HEK293 (cell line): ENCODE measurements around the gene AIPL1.

Experiments used
- CTCF ChIP-seq: fragments of 450-650 bp; formaldehyde crosslinking; IDR thresholded peaks from 2 replicates; pipeline ENCODE4 v1.5.1; 2016; ENCODE audit warnings: missing biosample characterization, missing genetic modification characterization
- MYNN ChIP-seq: fragments of 450-650 bp; formaldehyde crosslinking; IDR thresholded peaks from 2 replicates; pipeline ENCODE4 v1.5.1; 2016; ENCODE audit warnings: missing biosample characterization, missing genetic modification characterization, borderline replicate concordance
- ZFHX2 ChIP-seq: fragments of 450-650 bp; formaldehyde crosslinking; conservative IDR thresholded peaks from 2 replicates; pipeline ENCODE4 v1.5.1; 2016; ENCODE audit warnings: missing biosample characterization, missing genetic modification characterization
- ZNF211 ChIP-seq: fragments of 450-650 bp; formaldehyde crosslinking; IDR thresholded peaks from 2 replicates; pipeline ENCODE4 v1.5.1; 2016; ENCODE audit warnings: low read depth, missing biosample characterization, missing genetic modification characterization
- ZNF449 ChIP-seq: fragments of 450-650 bp; formaldehyde crosslinking; IDR thresholded peaks from 2 replicates; pipeline ENCODE4 v1.5.1; 2017; ENCODE audit warnings: missing biosample characterization, mild to moderate bottlenecking, missing genetic modification characterization, moderate library complexity
- ZNF501 ChIP-seq: fragments of 450-650 bp; formaldehyde crosslinking; IDR thresholded peaks from 2 replicates; pipeline ENCODE4 v1.5.1; 2016; ENCODE audit warnings: missing biosample characterization, missing genetic modification characterization

- TF ChIP-seq CTCF (tag by site-specific recombination) (no peak), ZNF501 (tag by site-specific recombination) (no peak), ZNF449 (no peak), MYNN (tag by site-specific recombination) (no peak), ZFHX2 (tag by site-specific recombination) (no peak), ZNF211 (tag by site-specific recombination) (no peak)
Measured at GRCh38 chr17:6472517-6472916, 37.6 kb upstream of the AIPL1 start.
